K562 (cell line): ENCODE data around the gene PLEKHB1.

Experiments used
- E2F1 ChIP-seq: sonication (generic); formaldehyde crosslinking; IDR thresholded peaks from 2 replicates; pipeline ENCODE4 v1.8.1; 2023; ENCODE audit warnings: mild to moderate bottlenecking, missing genetic modification reagents, moderate library complexity
- ELF4 ChIP-seq: fragments of 450-650 bp; formaldehyde crosslinking; IDR thresholded peaks from 2 replicates; pipeline ENCODE4 v1.4.0; 2022; ENCODE audit warnings: missing genetic modification characterization
- MEF2A ChIP-seq: IDR thresholded peaks from 2 replicates; pipeline ENCODE4 v1.6.1; 2011; ENCODE audit warnings: low read depth, mild to moderate bottlenecking, low read length, moderate library complexity; ENCODE audit not compliant: control insufficient read depth
- NELFE ChIP-seq: IDR thresholded peaks from 2 replicates; pipeline ENCODE4 v1.6.1; 2011; ENCODE audit warnings: mild to moderate bottlenecking; ENCODE audit not compliant: insufficient read depth, insufficient read length
- OTX1 ChIP-seq: fragments of 450-650 bp; formaldehyde crosslinking; IDR thresholded peaks from 2 replicates; pipeline ENCODE4 v1.4.0; 2022; ENCODE audit warnings: mild to moderate bottlenecking
- SMC3 ChIP-seq: conservative IDR thresholded peaks from 2 replicates; pipeline ENCODE4 v1.6.1; 2011; ENCODE audit warnings: low read depth, low read length, improper control_type of control experiment; ENCODE audit not compliant: insufficient read depth
- ZNF12 ChIP-seq: sonication (generic); formaldehyde crosslinking; IDR thresholded peaks from 2 replicates; pipeline ENCODE4 v1.4.0; 2020; ENCODE audit warnings: mild to moderate bottlenecking, missing genetic modification reagents
- TF ChIP-seq, protein P1 (sequence below), 3 experiments: IDR thresholded peaks in 2 of 3; conservative IDR thresholded peaks in 1 of 3; 2 replicates each; pipeline ENCODE4 v1.5.1; 2011 to 2012; ENCODE audit warnings: low read length in 3 of 3, mild to moderate bottlenecking in 3 of 3, control low read depth in 2 of 3, improper control_type of control experiment in 1 of 3, inconsistent platforms in 1 of 3, low read depth in 1 of 3, mixed read lengths in 1 of 3, moderate library complexity in 1 of 3; ENCODE audit not compliant: insufficient read depth in 2 of 3
- TF ChIP-seq, protein P2 (sequence below), 2 experiments: IDR thresholded peaks in 1 of 2; conservative IDR thresholded peaks in 1 of 2; 2 replicates each; pipeline ENCODE4 v1.6.1; 2016; ENCODE audit warnings: low read depth in 2 of 2, mild to moderate bottlenecking in 1 of 2, missing compliant biosample characterization in 1 of 2, missing genetic modification characterization in 1 of 2, moderate library complexity in 1 of 2

- TF ChIP-seq, protein P1, sequence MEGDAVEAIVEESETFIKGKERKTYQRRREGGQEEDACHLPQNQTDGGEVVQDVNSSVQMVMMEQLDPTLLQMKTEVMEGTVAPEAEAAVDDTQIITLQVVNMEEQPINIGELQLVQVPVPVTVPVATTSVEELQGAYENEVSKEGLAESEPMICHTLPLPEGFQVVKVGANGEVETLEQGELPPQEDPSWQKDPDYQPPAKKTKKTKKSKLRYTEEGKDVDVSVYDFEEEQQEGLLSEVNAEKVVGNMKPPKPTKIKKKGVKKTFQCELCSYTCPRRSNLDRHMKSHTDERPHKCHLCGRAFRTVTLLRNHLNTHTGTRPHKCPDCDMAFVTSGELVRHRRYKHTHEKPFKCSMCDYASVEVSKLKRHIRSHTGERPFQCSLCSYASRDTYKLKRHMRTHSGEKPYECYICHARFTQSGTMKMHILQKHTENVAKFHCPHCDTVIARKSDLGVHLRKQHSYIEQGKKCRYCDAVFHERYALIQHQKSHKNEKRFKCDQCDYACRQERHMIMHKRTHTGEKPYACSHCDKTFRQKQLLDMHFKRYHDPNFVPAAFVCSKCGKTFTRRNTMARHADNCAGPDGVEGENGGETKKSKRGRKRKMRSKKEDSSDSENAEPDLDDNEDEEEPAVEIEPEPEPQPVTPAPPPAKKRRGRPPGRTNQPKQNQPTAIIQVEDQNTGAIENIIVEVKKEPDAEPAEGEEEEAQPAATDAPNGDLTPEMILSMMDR (IDR thresholded peaks at IDR 0.05 in 2 of 3, conservative IDR thresholded peaks at IDR 0.05 in 1 of 3; ENCODE audit: insufficient read depth in 2 of 3, low read depth in 1 of 3, low read length in 3 of 3) = no peak
- TF ChIP-seq ZNF12 (CRISPR knock-in tag) (no peak), OTX1 (CRISPR knock-in tag) (no peak), E2F1 (no peak), SMC3 (no peak), NELFE (no peak), MEF2A (no peak), ELF4 (CRISPR knock-in tag) (no peak)
- TF ChIP-seq, protein P2, sequence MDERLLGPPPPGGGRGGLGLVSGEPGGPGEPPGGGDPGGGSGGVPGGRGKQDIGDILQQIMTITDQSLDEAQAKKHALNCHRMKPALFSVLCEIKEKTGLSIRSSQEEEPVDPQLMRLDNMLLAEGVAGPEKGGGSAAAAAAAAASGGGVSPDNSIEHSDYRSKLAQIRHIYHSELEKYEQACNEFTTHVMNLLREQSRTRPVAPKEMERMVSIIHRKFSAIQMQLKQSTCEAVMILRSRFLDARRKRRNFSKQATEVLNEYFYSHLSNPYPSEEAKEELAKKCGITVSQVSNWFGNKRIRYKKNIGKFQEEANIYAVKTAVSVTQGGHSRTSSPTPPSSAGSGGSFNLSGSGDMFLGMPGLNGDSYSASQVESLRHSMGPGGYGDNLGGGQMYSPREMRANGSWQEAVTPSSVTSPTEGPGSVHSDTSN (CRISPR knock-in tag; IDR thresholded peaks at IDR 0.05; ENCODE audit: low read depth) = no peak
- TF ChIP-seq, protein P2 (tag; conservative IDR thresholded peaks at IDR 0.05; ENCODE audit: low read depth) = no peak
These were observed 1.2 kb downstream of the PLEKHB1 start for GRCh38 chr11:73647459-73648100.
